Measurements from ENCODE around the gene SYNE2.
"Not testable (repeated sequence)": the region's sequence is repeated elsewhere in the genome, so short reads cannot be mapped to it uniquely, and the experiment has no call there.

The SYNE2 gene

DNA sequence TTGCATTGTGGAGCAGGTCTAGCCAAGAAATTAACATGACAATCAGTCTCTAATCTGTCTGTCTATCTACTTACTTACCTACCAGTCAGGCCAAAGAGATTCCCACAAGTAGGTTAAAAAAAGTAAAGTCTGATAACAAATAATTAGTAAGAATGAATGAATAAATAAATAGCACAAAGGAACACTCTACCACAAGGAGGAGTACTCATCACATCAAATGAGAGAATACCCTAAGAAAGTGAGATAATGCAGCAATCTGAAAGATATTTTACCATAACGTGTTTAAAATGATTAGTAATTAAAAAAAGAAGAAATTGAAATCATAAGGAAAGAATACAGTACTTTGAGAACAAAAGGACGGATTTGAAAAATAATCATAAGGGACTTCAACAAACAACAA, 187.2 kb downstream of the SYNE2 start:
- FAIRE-seq: no peak

DNA sequence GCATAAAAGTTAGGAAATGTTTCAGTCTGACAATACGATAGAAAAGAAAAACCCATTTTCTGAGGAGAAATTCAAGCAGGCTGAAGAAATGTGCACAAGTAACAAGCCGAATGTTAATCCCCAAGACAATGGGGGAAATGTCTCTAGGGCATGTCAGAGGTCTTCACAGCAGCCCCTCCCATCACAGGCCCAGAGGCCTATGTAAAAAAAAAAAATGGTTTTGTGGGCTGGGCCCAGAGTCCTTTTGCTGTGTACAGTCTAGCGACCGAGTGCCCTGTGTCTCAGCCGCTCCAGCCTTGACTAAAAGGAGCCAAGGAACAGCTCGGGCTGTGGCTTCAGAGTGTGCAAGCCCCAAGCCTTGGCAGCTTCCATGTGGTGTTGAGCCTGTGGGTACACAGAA, 190.5 kb downstream of the SYNE2 start:
- FAIRE-seq: not testable (repeated sequence)

DNA sequence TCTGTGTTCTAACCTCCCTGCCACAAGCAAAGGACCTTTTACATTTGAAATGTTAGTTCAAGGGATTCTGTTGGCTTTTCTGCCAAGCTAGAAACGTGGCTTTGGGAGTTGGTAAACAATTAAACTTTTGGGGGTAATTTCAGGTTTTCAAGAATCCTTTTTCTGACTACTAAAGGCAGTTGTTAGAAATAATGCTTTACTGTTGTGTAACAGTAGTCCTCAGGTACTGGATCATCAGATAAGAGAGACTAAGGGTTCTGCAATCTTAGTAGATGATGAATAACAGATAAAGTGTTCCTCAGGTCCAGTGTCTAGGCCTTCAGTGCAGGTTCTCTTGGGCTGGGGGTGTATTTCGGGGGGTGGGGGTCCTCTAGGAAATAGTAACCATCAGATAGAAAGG, 192.3 kb downstream of the SYNE2 start:
- FAIRE-seq: no peak

GRCh38 chr14:64049616-64050381, 197.0 kb downstream of the SYNE2 start:
- FAIRE-seq: no peak

- FAIRE-seq: no peak
Observed at GRCh38 chr14:64053694-64054669, 201.2 kb downstream of the SYNE2 start.

GRCh38 chr14:64059454-64060198, 206.8 kb downstream of the SYNE2 start:
- no peak for FAIRE-seq

GRCh38 chr14:64060199-64060545, 207.4 kb downstream of the SYNE2 start:
- no peak for FAIRE-seq

GRCh38 chr14:64060648-64061096, 207.9 kb downstream of the SYNE2 start:
- FAIRE-seq: no peak

GRCh38 chr14:64061115-64061514, 208.3 kb downstream of the SYNE2 start:
- FAIRE-seq: no peak

DNA sequence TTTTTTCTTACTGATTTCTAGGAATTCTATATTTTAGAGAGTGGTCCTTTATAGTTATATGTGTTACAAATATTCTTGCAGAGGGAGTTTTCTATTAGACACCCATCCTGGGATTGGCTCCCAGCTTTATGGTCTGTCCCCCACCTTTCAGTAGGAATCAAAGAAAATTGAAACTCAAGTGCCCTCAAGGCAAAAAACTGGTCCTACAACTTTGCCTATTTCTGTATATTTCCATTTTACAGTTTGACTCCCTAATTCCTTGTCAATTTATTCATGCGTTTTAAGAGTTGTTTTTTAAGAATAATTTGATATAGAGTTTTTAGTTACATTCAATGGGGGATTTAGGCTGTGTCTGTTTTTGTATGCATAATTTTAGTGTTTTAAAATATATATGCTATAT, 208.9 kb downstream of the SYNE2 start:
- FAIRE-seq: no peak

DNA sequence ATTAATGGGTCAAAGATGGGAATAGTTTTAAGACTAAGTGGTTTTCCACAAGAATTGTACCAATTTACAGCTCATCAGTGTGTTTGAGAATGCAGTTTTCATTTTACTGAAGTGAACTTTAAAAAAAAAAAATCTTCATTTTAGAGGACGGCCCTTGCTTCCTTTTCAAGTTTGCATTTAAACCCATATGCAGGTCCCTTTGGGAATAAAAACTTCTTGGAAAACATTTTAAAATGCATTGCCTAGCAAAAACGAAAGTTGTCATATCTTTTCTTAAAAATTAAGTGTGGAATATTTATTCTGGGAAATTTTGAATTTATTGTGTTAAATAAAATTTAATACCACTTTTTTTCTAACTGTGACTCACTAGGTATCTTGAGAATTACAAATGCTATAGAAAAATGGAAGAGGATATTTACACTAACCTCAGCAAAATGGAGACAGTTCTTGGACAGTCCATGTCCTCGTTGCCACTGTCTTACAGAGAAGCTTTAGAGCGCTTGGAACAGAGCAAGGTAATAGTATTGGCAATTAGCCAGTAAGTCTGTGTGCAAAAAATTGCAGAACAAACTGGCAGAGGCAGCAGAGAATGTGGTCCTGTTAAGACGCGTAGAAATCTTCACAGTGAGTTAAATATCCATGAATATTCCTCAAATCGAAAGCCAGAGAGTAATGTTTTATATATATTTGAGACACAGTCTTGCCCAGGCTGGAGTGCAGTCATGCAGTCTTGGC, 209.7 kb downstream of the SYNE2 start:
- FAIRE-seq: no peak

DNA sequence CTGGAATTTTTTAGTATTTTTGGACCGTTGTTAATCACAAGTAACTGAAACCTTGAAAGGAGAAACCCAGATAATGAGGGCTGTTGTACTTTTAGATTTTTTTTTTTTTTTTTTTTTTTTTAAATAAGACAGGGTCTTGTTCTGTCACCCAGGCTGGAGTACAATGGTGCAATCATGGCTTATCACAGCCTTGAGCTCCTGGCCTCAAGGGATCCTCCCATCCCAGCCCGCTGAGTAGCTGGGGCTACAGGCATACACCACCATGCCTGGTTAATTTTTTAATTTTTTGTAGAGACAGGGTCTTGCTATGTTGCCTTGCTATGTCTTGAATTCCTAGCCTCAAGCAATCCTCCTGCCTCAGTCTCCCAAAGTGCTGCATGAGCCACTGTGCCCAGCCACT, 211.6 kb downstream of the SYNE2 start:
- no peak for FAIRE-seq

- no peak for FAIRE-seq
Observed at GRCh38 chr14:64069634-64070359, 217.0 kb downstream of the SYNE2 start.

DNA sequence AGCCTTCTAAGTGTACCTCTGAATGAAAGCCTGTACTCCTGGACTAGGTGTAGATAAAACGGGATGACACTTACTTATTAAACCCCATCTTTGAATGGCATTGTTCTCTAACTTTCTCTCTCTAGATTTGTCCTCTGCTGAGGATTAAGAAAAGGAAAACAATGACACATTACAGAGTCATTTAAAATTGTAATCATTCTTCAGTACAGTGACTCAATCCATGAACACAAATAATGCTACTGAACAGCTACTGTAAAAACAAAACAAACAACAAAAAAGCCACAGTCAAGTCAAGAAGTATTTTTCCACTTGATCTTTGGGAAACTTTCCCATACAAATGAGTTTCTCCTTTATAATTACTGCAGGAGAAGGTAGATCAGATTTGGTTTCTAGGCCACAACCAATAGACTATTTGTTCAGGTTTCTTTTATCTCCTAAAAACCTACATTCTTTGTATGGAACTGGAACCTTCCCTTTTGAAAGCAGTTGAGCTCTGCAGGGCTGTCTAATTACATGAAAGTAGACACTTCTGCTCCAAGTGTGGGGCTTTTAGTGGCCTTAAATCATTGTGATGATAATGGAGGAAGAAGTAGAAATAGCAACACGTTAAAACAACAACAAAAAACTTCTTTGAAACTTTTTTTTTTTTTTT, 222.3 kb downstream of the SYNE2 start:
- FAIRE-seq: no peak

- no peak for FAIRE-seq
Observed at GRCh38 chr14:64075613-64076005, 222.8 kb downstream of the SYNE2 start.

DNA sequence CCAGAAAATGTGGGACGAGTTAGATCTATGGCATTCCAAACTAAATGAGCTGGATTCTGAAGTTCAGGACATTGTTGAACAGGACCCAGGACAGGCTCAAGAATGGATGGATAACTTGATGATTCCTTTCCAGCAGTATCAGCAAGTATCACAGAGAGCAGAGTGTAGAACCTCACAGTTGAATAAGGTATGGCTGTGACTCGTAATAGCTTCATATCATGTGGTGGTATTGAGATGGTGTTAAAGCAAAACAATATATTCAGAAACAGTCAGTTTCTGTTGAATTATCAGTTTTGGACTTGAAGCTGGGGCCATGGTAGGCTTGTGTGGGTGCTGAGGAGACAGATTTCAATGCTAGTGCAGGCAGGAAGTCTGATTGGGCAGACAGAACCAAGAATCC, 227.6 kb downstream of the SYNE2 start:
- FAIRE-seq: no peak

DNA sequence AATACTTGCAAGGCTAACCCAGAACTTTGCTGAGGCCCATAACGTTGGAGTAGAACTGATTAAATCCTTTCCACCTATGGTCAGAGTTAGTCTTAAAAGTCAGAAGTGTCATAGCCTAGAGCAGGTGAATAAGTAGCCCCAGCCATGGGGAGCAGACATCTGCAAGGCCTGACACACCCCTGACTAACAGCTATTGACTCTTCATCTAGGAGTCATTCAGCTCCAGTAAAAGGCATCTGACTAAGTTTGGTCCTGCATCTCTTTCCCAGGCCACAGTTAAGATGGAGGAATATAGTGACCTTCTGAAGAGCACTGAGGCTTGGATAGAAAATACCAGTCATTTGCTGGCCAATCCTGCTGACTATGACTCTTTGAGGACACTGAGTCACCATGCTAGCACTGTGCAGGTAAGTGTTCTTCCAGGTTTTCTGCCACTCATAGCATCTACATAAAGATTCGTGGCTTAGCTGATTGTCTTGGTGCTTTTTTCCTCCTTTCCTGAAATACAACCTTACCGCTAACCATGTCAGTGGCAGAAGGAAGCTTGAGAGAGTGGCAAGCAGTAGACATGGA, 228.5 kb downstream of the SYNE2 start:
- no peak for FAIRE-seq

- no peak for FAIRE-seq
Observed at GRCh38 chr14:64082837-64083236, 230.0 kb downstream of the SYNE2 start.

- FAIRE-seq: no peak
Observed at GRCh38 chr14:64088647-64088964, 235.8 kb downstream of the SYNE2 start.

- FAIRE-seq: no peak
Observed at GRCh38 chr14:64089920-64090319, 237.1 kb downstream of the SYNE2 start.

GRCh38 chr14:64091217-64091616, 238.4 kb downstream of the SYNE2 start:
- no peak for FAIRE-seq

Data from TTC549 (cell line).